WTC11 (cell line): ENCODE results near the gene SORD. TPM values are rescaled to one million over a fixed set of nuclear protein-coding genes. Genes with fewer than 3 reads are reported as not detected.

Source experiments
- ATAC-seq: fragments of 200-7000 bp; cut with Tn5 transposase; 2 replicates; pipeline ENCODE4 v1.10.0; 2021; ENCODE audit warnings: mild to moderate bottlenecking, moderate library complexity
- CTCF ChIA-PET: fragments of 300-600 bp; sonication (Branson Sonifier 250); formaldehyde crosslinking; loops from one replicate; lab custom pipeline; 2021; ENCODE audit warnings: antibody characterized with exemption; lab: Charles Lee
- POLR2A ChIA-PET: fragments of 350-600 bp; sonication (Branson Sonifier 250); formaldehyde crosslinking; loops from one replicate; lab custom pipeline; 2021; ENCODE audit warnings: antibody characterized with exemption; lab: Charles Lee
- DNase-seq: peaks from one replicate; pipeline ENCODE4 v3.0.0; 2021; ENCODE audit warnings: low spot score
- H3K27ac Mint-ChIP-seq: 2 replicates; pipeline ENCODE4 v1.8.0; 2021; ENCODE audit warnings: mixed read lengths
- H3K27me3 Mint-ChIP-seq: 2 replicates; pipeline ENCODE4 v1.8.0; 2021; ENCODE audit warnings: low read depth, mild to moderate bottlenecking, moderate library complexity, mixed read lengths
- H3K36me3 Mint-ChIP-seq: 2 replicates; pipeline ENCODE4 v1.8.0; 2021; ENCODE audit warnings: mixed read lengths
- H3K4me1 Mint-ChIP-seq: 2 replicates; pipeline ENCODE4 v1.8.0; 2022; ENCODE audit warnings: mixed read lengths
- H3K4me3 Mint-ChIP-seq: 2 replicates; pipeline ENCODE4 v1.8.0; 2021; ENCODE audit warnings: mild to moderate bottlenecking, moderate library complexity, mixed read lengths
- H3K9me3 Mint-ChIP-seq: 2 replicates; pipeline ENCODE4 v1.8.0; 2021; ENCODE audit warnings: mixed read lengths
- CTCF ChIP-seq: fragments of 200-600 bp; IDR thresholded peaks from 2 replicates; pipeline ENCODE4 v1.8.0; 2022; ENCODE audit warnings: antibody characterized with exemption
- E2F1 ChIP-seq: sonication (generic); formaldehyde crosslinking; IDR thresholded peaks from 2 replicates; pipeline ENCODE4 v1.8.0; 2022; ENCODE audit warnings: mild to moderate bottlenecking, missing genetic modification reagents
- FOXP4 ChIP-seq: sonication (generic); formaldehyde crosslinking; IDR thresholded peaks from 2 replicates; pipeline ENCODE4 v1.8.0; 2022; ENCODE audit warnings: mild to moderate bottlenecking, missing genetic modification reagents
- IRF2 ChIP-seq: sonication (generic); formaldehyde crosslinking; IDR thresholded peaks from 2 replicates; pipeline ENCODE4 v1.8.0; 2022; ENCODE audit warnings: low read depth, missing genetic modification reagents, borderline replicate concordance
- NFE2L1 ChIP-seq: sonication (generic); formaldehyde crosslinking; IDR thresholded peaks from 2 replicates; pipeline ENCODE4 v1.8.1; 2023; ENCODE audit warnings: missing genetic modification reagents
- NFYB ChIP-seq: sonication (generic); formaldehyde crosslinking; conservative IDR thresholded peaks from 2 replicates; pipeline ENCODE4 v1.8.0; 2022; ENCODE audit warnings: low read depth, missing genetic modification reagents
- ZNF423 ChIP-seq: fragments of 250-450 bp; sonication (Bioruptor Pico); IDR thresholded peaks from 2 replicates; pipeline ENCODE4 v2.1.2; 2022; ENCODE audit warnings: mild to moderate bottlenecking, moderate library complexity
- ZNF425 ChIP-seq: fragments of 250-450 bp; sonication (Bioruptor Pico); conservative IDR thresholded peaks from 2 replicates; pipeline ENCODE4 v1.9.0; 2021; ENCODE audit warnings: mild to moderate bottlenecking
- total RNA-seq: library from RNA; stranded (reverse); gene quantifications from 3 replicates; pipeline ENCODE4 v1.2.3, GENCODE V29; 2021
- TF ChIP-seq, protein P1 (sequence below): sonication (generic); formaldehyde crosslinking; IDR thresholded peaks from 2 replicates; pipeline ENCODE4 v1.8.0; 2022; ENCODE audit warnings: mild to moderate bottlenecking, missing genetic modification reagents

SORD gene
- total RNA-seq, 1 experiment from 2014 or later, result 46.2 TPM

DNA sequence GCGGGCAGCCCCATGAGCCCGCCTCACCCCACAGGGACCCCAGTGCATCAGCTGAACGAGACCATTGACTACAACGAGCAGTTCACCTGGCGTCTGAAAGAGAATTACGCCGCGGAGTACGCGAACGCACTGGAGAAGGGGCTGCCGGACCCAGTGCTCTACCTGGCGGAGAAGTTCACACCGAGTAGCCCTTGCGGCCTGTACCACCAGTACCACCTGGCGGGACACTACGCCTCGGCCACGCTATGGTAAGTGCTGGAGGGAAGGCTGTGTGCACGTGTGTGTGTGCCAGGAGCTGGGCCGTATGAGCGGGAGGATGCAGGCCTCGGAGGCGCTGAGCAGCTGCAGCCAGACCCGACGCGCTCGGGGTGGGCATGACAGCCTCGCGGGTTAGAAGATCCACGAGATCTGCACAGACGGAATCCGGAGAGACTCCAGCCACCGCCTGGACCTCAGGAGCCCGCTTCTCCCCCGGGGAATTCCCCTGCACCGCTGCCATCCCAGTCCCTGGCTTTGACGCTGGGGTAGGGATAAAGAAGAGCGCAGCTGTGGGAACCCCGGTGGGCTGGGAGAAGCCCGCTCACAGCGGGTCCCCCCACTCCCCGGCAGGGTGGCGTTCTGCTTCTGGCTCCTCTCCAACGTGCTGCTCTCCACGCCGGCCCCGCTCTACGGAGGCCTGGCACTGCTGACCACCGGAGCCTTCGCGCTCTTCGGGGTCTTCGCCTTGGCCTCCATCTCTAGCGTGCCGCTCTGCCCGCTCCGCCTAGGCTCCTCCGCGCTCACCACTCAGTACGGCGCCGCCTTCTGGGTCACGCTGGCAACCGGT, 93.7 kb downstream of the SORD start:
- no peaks in the 10 kb centered on the region for H3K36me3 Mint-ChIP-seq
- H3K27ac Mint-ChIP-seq, result no peak overlapping the region
- TF ChIP-seq IRF2 (CRISPR knock-in tag), result no peak
- peak; percentile 64; the same call in 1 of the 2 replicates for TF ChIP-seq ZNF423
- 0 out of 2 replicates have a peak, but pooled peaks have one; percentile 25 for TF ChIP-seq FOXP4 (CRISPR knock-in tag)
- 0 out of 2 replicates have a peak, but pooled peaks have one; percentile 16 for TF ChIP-seq NFYB (CRISPR knock-in tag)
- TF ChIP-seq ZNF425 (CRISPR knock-in tag), result no peak
- peak; percentile 39 for DNase-seq
- CTCF ChIA-PET, result interaction anchor here (0.5 to 8.3 kb wide), 4 partner anchors 10 to 81 kb away, joined by 3 to 231 read pairs (median 5); partner anchors contain the start of genes DUOX1 and DUOXA1
- H3K4me1 Mint-ChIP-seq, result peaks cover 41% of the 10 kb centered on the region
- H3K9me3 Mint-ChIP-seq, result no peaks in the 10 kb centered on the region
- peaks cover 97% of the 10 kb centered on the region for H3K27me3 Mint-ChIP-seq
- H3K4me3 Mint-ChIP-seq, result peak overlapping the region; percentile 64
- no peak for ATAC-seq
- POLR2A ChIA-PET, result interaction anchor here (1.3 kb wide), 1 partner anchor 19 kb away, joined by 5 read pairs; no protein-coding TSS in a partner anchor

DNA sequence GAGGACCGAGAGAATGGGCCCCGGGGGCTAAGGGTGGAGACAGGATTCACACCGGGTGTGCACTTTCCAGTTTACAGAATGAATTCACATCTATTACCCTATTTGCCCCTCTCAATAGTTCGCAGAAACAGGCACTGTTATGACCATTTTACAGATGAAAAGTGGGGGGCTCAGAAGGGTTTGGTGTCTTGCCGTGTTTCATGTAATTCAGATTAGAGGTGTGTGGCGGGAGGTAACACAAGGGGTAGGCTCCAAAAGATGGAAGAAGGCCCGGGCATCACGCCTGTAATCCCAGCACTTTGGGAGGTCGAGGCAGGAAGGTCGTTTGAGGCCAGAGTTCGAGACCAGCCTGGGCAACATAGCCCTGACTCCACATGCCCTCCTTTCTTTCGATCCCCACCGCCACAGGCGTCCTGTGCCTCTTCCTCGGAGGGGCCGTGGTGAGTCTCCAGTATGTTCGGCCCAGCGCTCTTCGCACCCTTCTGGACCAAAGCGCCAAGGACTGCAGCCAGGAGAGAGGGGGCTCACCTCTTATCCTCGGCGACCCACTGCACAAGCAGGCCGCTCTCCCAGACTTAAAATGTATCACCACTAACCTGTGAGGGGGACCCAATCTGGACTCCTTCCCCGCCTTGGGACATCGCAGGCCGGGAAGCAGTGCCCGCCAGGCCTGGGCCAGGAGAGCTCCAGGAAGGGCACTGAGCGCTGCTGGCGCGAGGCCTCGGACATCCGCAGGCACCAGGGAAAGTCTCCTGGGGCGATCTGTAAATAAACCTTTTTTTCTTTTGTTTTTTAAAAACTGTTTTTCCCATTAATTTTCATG, 94.5 kb downstream of the SORD start:
- no peaks in the 10 kb centered on the region for H3K36me3 Mint-ChIP-seq
- peak overlapping the region; percentile 64 for H3K4me3 Mint-ChIP-seq
- TF ChIP-seq, protein P1, sequence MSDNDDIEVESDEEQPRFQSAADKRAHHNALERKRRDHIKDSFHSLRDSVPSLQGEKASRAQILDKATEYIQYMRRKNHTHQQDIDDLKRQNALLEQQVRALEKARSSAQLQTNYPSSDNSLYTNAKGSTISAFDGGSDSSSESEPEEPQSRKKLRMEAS, result 0 out of 2 replicates have a peak, but pooled peaks have one; percentile 17
- no peak for TF ChIP-seq E2F1 (CRISPR knock-in tag)
- peaks cover 32% of the 10 kb centered on the region for H3K4me1 Mint-ChIP-seq
- no peak overlapping the region for H3K27ac Mint-ChIP-seq
- H3K27me3 Mint-ChIP-seq, result peaks cover 97% of the 10 kb centered on the region
- no peaks in the 10 kb centered on the region for H3K9me3 Mint-ChIP-seq
- ATAC-seq (peak; percentile 6), DNase-seq (no peak)
- CTCF ChIA-PET, result interaction anchor here (0.6 to 8.3 kb wide), 64 partner anchors 9 to 883 kb away, joined by 3 to 231 read pairs (median 6); partner anchors contain the start of genes DUOX1, DUOXA1, SHF and SLC28A2
- POLR2A ChIA-PET, result interaction anchor here (0.7 kb wide), 1 partner anchor 17 kb away, joined by 3 read pairs; no protein-coding TSS in a partner anchor

DNA sequence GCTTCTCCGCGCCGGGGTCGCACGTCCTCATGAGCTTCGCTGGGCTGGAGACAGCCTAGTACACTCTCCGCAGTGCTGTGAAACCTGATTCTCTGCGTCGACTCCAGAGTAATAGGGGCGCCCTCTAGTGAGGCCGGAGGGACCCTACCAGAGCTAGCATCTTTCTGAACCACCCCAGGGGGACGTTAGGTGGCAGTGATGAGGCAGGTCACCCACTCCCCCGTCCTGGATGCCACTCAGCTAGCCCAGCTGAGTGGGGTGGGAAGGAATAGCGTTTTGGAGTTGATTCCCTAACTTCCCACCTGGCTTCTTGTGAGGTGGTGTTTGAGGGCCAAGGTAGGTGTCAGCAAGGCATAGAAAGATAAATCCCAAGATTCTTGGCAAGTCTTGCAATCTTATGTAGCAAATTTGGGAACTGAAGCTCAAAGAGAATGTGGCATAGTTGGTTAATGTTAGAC, 95.2 kb downstream of the SORD start:
- peaks cover 97% of the 10 kb centered on the region for H3K27me3 Mint-ChIP-seq
- H3K27ac Mint-ChIP-seq, result no peak overlapping the region
- no peaks in the 10 kb centered on the region for H3K9me3 Mint-ChIP-seq
- TF ChIP-seq CTCF, result peak; percentile 86
- TF ChIP-seq NFE2L1 (CRISPR knock-in tag), result no peak
- H3K36me3 Mint-ChIP-seq, result no peaks in the 10 kb centered on the region
- ATAC-seq (peak; percentile 92), DNase-seq (peak; percentile 93)
- ChIA-PET POLR2A (interaction anchor here (0.6 to 0.7 kb wide), 3 partner anchors 17 to 95 kb away, joined by 3 to 5 read pairs (median 3); partner anchors contain the start of gene SORD), CTCF (interaction anchor here (0.6 to 8.3 kb wide), 70 partner anchors 9 to 884 kb away, joined by 3 to 231 read pairs (median 5); partner anchors contain the start of genes DUOX1, DUOXA1, SHF and SLC28A2)
- peak overlapping the region; percentile 64 for H3K4me3 Mint-ChIP-seq
- peaks cover 30% of the 10 kb centered on the region for H3K4me1 Mint-ChIP-seq
